SH-SY5Y (cell line): ENCODE results near the gene FOXD3.

ENCODE experiments used
- GATA2 ChIP-seq: IDR thresholded peaks from 2 replicates; pipeline ENCODE4 v1.6.1; 2011; ENCODE audit warnings: mild to moderate bottlenecking, low read depth, low read length
- GATA3 ChIP-seq: IDR thresholded peaks from 2 replicates; pipeline ENCODE4 v1.6.1; 2011; ENCODE audit warnings: low read depth, mild to moderate bottlenecking, low read length, moderate library complexity

- TF ChIP-seq GATA3 = no peak
- TF ChIP-seq GATA2 = no peak
Measured at GRCh38 chr1:63276624-63277023, 45.7 kb upstream of the FOXD3 start.
